Activated B cell treated with CpG ODN at 0.5 μM for 24 hours (primary cell): ENCODE measurements around the gene MZT2A. TPM values are rescaled to one million over a fixed set of nuclear protein-coding genes. Genes with fewer than 3 reads are reported as not detected.
"Not testable (repeated sequence)": the region's sequence is repeated elsewhere in the genome, so short reads cannot be mapped to it uniquely, and the experiment has no call there.

Experiments used
- ATAC-seq: fragments of 200-7000 bp; cut with Tn5 transposase; one replicate; pipeline ENCODE4 v1.10.0; 2021; ENCODE audit warnings: low read depth, mild to moderate bottlenecking, moderate library complexity
- CTCF ChIA-PET: fragments of 350-600 bp; sonication (Branson Sonifier 250); formaldehyde crosslinking; loops from one replicate; lab custom pipeline; 2021; ENCODE audit warnings: antibody characterized with exemption; lab: Charles Lee
- POLR2A ChIA-PET: fragments of 350-600 bp; sonication (Branson Sonifier 250); formaldehyde crosslinking; loops from one replicate; lab custom pipeline; 2021; ENCODE audit warnings: antibody characterized with exemption; lab: Charles Lee
- DNase-seq: peaks from one replicate; pipeline ENCODE4 v3.0.0; 2022
- H3K27ac Mint-ChIP-seq: one replicate; pipeline ENCODE4 v1.8.0; 2020; ENCODE audit warnings: mixed read lengths
- H3K27me3 Mint-ChIP-seq: one replicate; pipeline ENCODE4 v1.8.0; 2021; ENCODE audit warnings: mixed read lengths
- H3K36me3 Mint-ChIP-seq: one replicate; pipeline ENCODE4 v1.8.0; 2021; ENCODE audit warnings: low read depth, mixed read lengths
- H3K4me1 Mint-ChIP-seq: one replicate; pipeline ENCODE4 v1.8.0; 2021; ENCODE audit warnings: mixed read lengths
- H3K4me3 Mint-ChIP-seq: one replicate; pipeline ENCODE4 v1.8.0; 2020; ENCODE audit warnings: mild to moderate bottlenecking, mixed read lengths
- H3K9me3 Mint-ChIP-seq: one replicate; pipeline ENCODE4 v1.8.0; 2020; ENCODE audit warnings: mixed read lengths
- CTCF ChIP-seq: fragments of 200-600 bp; IDR thresholded peaks from one replicate; pipeline ENCODE4 v1.8.0; 2022; ENCODE audit warnings: antibody characterized with exemption, mild to moderate bottlenecking
- intact Hi-C: fragments of 100-400 bp; cut with micrococcal nuclease; formaldehyde crosslinking; loops from one replicate; pipeline ENCODE4 v1.15.1; 2024
- total RNA-seq: library from RNA; stranded (reverse); gene quantifications from 2 replicates; pipeline ENCODE4 v1.2.3, GENCODE V29; 2022

Gene MZT2A
- total RNA-seq: 67.1 and 82.2 TPM in 2 replicates

GRCh38 chr2:131492015-131492417, at the start of gene MZT2A:
Gene MZT2A (minus strand): TSS chr2:131492397. CDS start chr2:131492376, 21 bp downstream.
- ChIA-PET CTCF (interaction anchor here (1.3 to 2.5 kb wide), 4 partner anchors 68 to 191 kb away, joined by 3 to 12 read pairs (median 5); no protein-coding TSS in a partner anchor), POLR2A (interaction anchor here (0.7 to 1.9 kb wide), 8 partner anchors 14 to 1150 kb away, joined by 3 to 11 read pairs (median 6); partner anchors contain the start of genes FAM168B, IMP4 and PLEKHB2)
- H3K4me1 Mint-ChIP-seq: peaks cover 38% of the 10 kb centered on the region
- not testable (repeated sequence) for H3K9me3 Mint-ChIP-seq, H3K27me3 Mint-ChIP-seq, DNase-seq
- peaks cover 12% of the 10 kb centered on the region for H3K36me3 Mint-ChIP-seq
- intact Hi-C loops: loop anchor here (1.0 to 2.0 kb wide), 9 partner anchors 22 to 1311 kb away; partner anchors contain the start of genes CCDC74A, FAM168B, PLEKHB2 and SMPD4
- peak within 1 kb of the TSS; percentile 88 for H3K27ac Mint-ChIP-seq
- peak; percentile 0 for ATAC-seq
- H3K4me3 Mint-ChIP-seq: peak within 1 kb of the TSS; percentile 97

GRCh38 chr2:131538856-131539255, 46.7 kb upstream of the MZT2A start:
- intact Hi-C loops, POLR2A ChIA-PET, H3K9me3 Mint-ChIP-seq, CTCF ChIA-PET, DNase-seq, H3K4me1 Mint-ChIP-seq, H3K27me3 Mint-ChIP-seq, H3K27ac Mint-ChIP-seq, H3K4me3 Mint-ChIP-seq, ATAC-seq, H3K36me3 Mint-ChIP-seq: not testable (repeated sequence)

- ATAC-seq, intact Hi-C loops, H3K36me3 Mint-ChIP-seq, H3K4me3 Mint-ChIP-seq, H3K27ac Mint-ChIP-seq, POLR2A ChIA-PET, DNase-seq, H3K4me1 Mint-ChIP-seq, H3K27me3 Mint-ChIP-seq, H3K9me3 Mint-ChIP-seq, CTCF ChIA-PET: not testable (repeated sequence)
These were observed 44.6 kb upstream of the MZT2A start for GRCh38 chr2:131536841-131537240.

- H3K27ac Mint-ChIP-seq, H3K27me3 Mint-ChIP-seq, POLR2A ChIA-PET, H3K9me3 Mint-ChIP-seq, H3K4me3 Mint-ChIP-seq, CTCF ChIA-PET, H3K4me1 Mint-ChIP-seq, H3K36me3 Mint-ChIP-seq, ATAC-seq, DNase-seq, intact Hi-C loops: not testable (repeated sequence)
These were observed 44.0 kb upstream of the MZT2A start for GRCh38 chr2:131535951-131536826.

GRCh38 chr2:131535526-131535925, 43.3 kb upstream of the MZT2A start:
- CTCF ChIA-PET: no interaction called here
- no peak overlapping the region for H3K4me3 Mint-ChIP-seq
- no peaks in the 10 kb centered on the region for H3K4me1 Mint-ChIP-seq
- DNase-seq (no peak), ATAC-seq (no peak)
- peaks cover 2% of the 10 kb centered on the region for H3K27me3 Mint-ChIP-seq
- TF ChIP-seq CTCF: no peak
- no peak overlapping the region for H3K27ac Mint-ChIP-seq
- no peaks in the 10 kb centered on the region for H3K36me3 Mint-ChIP-seq
- POLR2A ChIA-PET: no interaction called here
- H3K9me3 Mint-ChIP-seq: no peaks in the 10 kb centered on the region
- intact Hi-C loops: no loop called here

- H3K27me3 Mint-ChIP-seq, H3K4me3 Mint-ChIP-seq, DNase-seq, H3K4me1 Mint-ChIP-seq, CTCF ChIA-PET, intact Hi-C loops, H3K36me3 Mint-ChIP-seq, H3K27ac Mint-ChIP-seq, POLR2A ChIA-PET, ATAC-seq, H3K9me3 Mint-ChIP-seq: not testable (repeated sequence)
These were observed 42.8 kb upstream of the MZT2A start for GRCh38 chr2:131534965-131535364.

- POLR2A ChIA-PET, H3K9me3 Mint-ChIP-seq, H3K27ac Mint-ChIP-seq, H3K36me3 Mint-ChIP-seq, H3K4me1 Mint-ChIP-seq, intact Hi-C loops, H3K4me3 Mint-ChIP-seq, ATAC-seq, DNase-seq, CTCF ChIA-PET, H3K27me3 Mint-ChIP-seq: not testable (repeated sequence)
These were observed 42.1 kb upstream of the MZT2A start for GRCh38 chr2:131534317-131534672.

GRCh38 chr2:131533609-131534316, 41.6 kb upstream of the MZT2A start:
- H3K9me3 Mint-ChIP-seq, H3K27me3 Mint-ChIP-seq, POLR2A ChIA-PET, H3K36me3 Mint-ChIP-seq, ATAC-seq, intact Hi-C loops, H3K4me1 Mint-ChIP-seq, CTCF ChIA-PET, DNase-seq, H3K27ac Mint-ChIP-seq, H3K4me3 Mint-ChIP-seq: not testable (repeated sequence)

- H3K27ac Mint-ChIP-seq: not testable (repeated sequence)
These were observed 40.8 kb upstream of the MZT2A start for GRCh38 chr2:131532723-131533608.

GRCh38 chr2:131531547-131532185, 39.5 kb upstream of the MZT2A start:
- POLR2A ChIA-PET, DNase-seq, H3K27me3 Mint-ChIP-seq, H3K36me3 Mint-ChIP-seq, ATAC-seq, CTCF ChIA-PET, intact Hi-C loops, H3K4me3 Mint-ChIP-seq, H3K27ac Mint-ChIP-seq, H3K9me3 Mint-ChIP-seq: not testable (repeated sequence)
- peaks cover 14% of the 10 kb centered on the region for H3K4me1 Mint-ChIP-seq

More at GRCh38 chr2:131532723-131533608, 40.8 kb upstream of the MZT2A start:
- peaks cover 11% of the 10 kb centered on the region for H3K4me1 Mint-ChIP-seq
- POLR2A ChIA-PET, H3K36me3 Mint-ChIP-seq, ATAC-seq, H3K27me3 Mint-ChIP-seq, DNase-seq, intact Hi-C loops, CTCF ChIA-PET, H3K9me3 Mint-ChIP-seq, H3K4me3 Mint-ChIP-seq: not testable (repeated sequence)
